Hematopoietic multipotent progenitor cell treated with erythropoietin and hydrocortisone succinate and interleukin-3 and kit ligand, for 8 days (in vitro differentiated cells): ENCODE data around the gene NCR1.
"Not testable (repeated sequence)": the region's sequence is repeated elsewhere in the genome, so short reads cannot be mapped to it uniquely, and the experiment has no call there.

Source experiments
- DNase-seq: peaks from one replicate; pipeline ENCODE4 v3.0.0-alpha.2; 2015

The NCR1 gene

GRCh38 chr19:54916822-54917221 lies 10.9 kb downstream of the NCR1 start:
- no peak for DNase-seq

GRCh38 chr19:54918499-54918898 lies 12.6 kb downstream of the NCR1 start:
- no peak for DNase-seq

- DNase-seq: not testable (repeated sequence)
Measured at GRCh38 chr19:54919646-54920563, 14.0 kb downstream of the NCR1 start.

GRCh38 chr19:54921082-54921481 lies 15.1 kb downstream of the NCR1 start:
- no peak for DNase-seq

GRCh38 chr19:54923276-54923675 lies 17.3 kb downstream of the NCR1 start:
- DNase-seq: no peak

- DNase-seq: no peak
Measured at GRCh38 chr19:54928299-54928698, 22.4 kb downstream of the NCR1 start.

GRCh38 chr19:54937926-54938325 lies 32.0 kb downstream of the NCR1 start:
- DNase-seq: no peak

- DNase-seq: no peak
Measured at GRCh38 chr19:54938906-54939305, 33.0 kb downstream of the NCR1 start.

- DNase-seq: not testable (repeated sequence)
Measured at GRCh38 chr19:54939538-54939937, 33.6 kb downstream of the NCR1 start.

GRCh38 chr19:54943772-54944361 lies 37.9 kb downstream of the NCR1 start:
- peak; percentile 4 for DNase-seq

GRCh38 chr19:54947381-54947780 lies 41.4 kb downstream of the NCR1 start, which contains the start of gene NLRP7:
Gene NLRP7, minus strand, starts transcription at chr19:54947530.
- DNase-seq: no peak

GRCh38 chr19:54949412-54949811 lies 43.5 kb downstream of the NCR1 start:
- DNase-seq: no peak

GRCh38 chr19:54950580-54950979 lies 44.6 kb downstream of the NCR1 start:
- DNase-seq: not testable (repeated sequence)

- no peak for DNase-seq
Measured at GRCh38 chr19:54952591-54953344, 46.8 kb downstream of the NCR1 start.

- not testable (repeated sequence) for DNase-seq
Measured at GRCh38 chr19:54953345-54953713, 47.4 kb downstream of the NCR1 start.

GRCh38 chr19:54955376-54955775 lies 49.4 kb downstream of the NCR1 start:
- DNase-seq: no peak

- DNase-seq: peak; percentile 72
Measured at GRCh38 chr19:54959840-54960239, 53.9 kb downstream of the NCR1 start.
